ENCODE results near the gene FIP1L1. TPM values are rescaled to one million over a fixed set of nuclear protein-coding genes. Genes with fewer than 3 reads are reported as not detected.

The FIP1L1 gene
- total and polyA plus RNA-seq, 2 donors (not counting 3 experiments of a cell fraction or from before 2014, with no cell fraction given) = 18.9 to 51.9 TPM

GRCh38 chr4:53450773-53451172 lies 73.3 kb downstream of the FIP1L1 start:
- Histone ChIP-seq H3K9me3 (replicated peaks; ENCODE audit: control insufficient read depth, insufficient read depth, low read length) (no peaks in the 10 kb centered on the region), H3K9ac (replicated peaks; ENCODE audit: extremely low read depth, insufficient read depth, low read length) (no peak overlapping the region), H3K4me1 (ENCODE audit: control insufficient read depth, extremely low read depth, insufficient read depth, low read length) (no peaks in the 10 kb centered on the region), H3K4me2 (ENCODE audit: insufficient read depth, low read length) (no peak overlapping the region), H2AFZ (ENCODE audit: low read depth, low read length) (no peak overlapping the region), H3K36me3 (ENCODE audit: control insufficient read depth in 2 of 2, extremely low read depth in 1 of 2, insufficient read depth in 2 of 2, low read length in 2 of 2) (peaks cover 3 to 4% of the 10 kb centered on the region in 2 experiments), H3K79me2 (ENCODE audit: control insufficient read depth, insufficient read depth, low read length) (no peaks in the 10 kb centered on the region), H3K9me1 (replicated peaks; ENCODE audit: control insufficient read depth, extremely low read depth, insufficient read depth, low read length) (no peaks in the 10 kb centered on the region), H4K20me1 (replicated peaks; ENCODE audit: control insufficient read depth, extremely low read depth, insufficient read depth, low read length) (peaks cover 2% of the 10 kb centered on the region), H3K27ac (ENCODE audit: insufficient read depth, low read depth, low read length) (no peak overlapping the region), H3K27me3 (ENCODE audit: control insufficient read depth in 2 of 2, insufficient read depth in 2 of 2, low read length in 2 of 2) (no peaks in the 10 kb centered on the region), H3K4me3 (replicated peaks in 1 of 3; ENCODE audit: insufficient read depth in 1 of 3, low read depth in 1 of 3, low read length in 3 of 3) (no peak overlapping the region)
- CTCF ChIA-PET = interaction anchor here (0.9 to 2.0 kb wide), 3 partner anchors 10 to 783 kb away, joined by 3 to 10 read pairs (median 8); no protein-coding TSS in a partner anchor
- dilution Hi-C loops (cut with MboI; ENCODE audit: extremely low pct_ligation_motif_present, low sequenced_read_pairs) = no loop called here
- TF ChIP-seq EZH2 (IDR thresholded peaks at IDR 0.05; ENCODE audit: borderline replicate concordance, low read depth, low read length, severe bottlenecking) = no peak
- no peak for TF ChIP-seq CTCF (IDR thresholded peaks at IDR 0.05; ENCODE audit: extremely low read depth in 1 of 2, insufficient read depth in 1 of 2, low read depth in 1 of 2, low read length in 2 of 2)
- no peak for TF ChIP-seq JUN (IDR thresholded peaks at IDR 0.05; ENCODE audit: borderline replicate concordance, insufficient read depth, insufficient read length, low read depth)
- no peak for TF ChIP-seq POLR2A (IDR thresholded peaks at IDR 0.05; ENCODE audit: low read depth, low read length)
- no TSS peak for BruUV-seq (replicated peaks)
- DNase-seq (ENCODE audit: low read depth, low spot score) (no peak), FAIRE-seq (no peak)
- intact Hi-C loops (cut with micrococcal nuclease) = loop anchor here (10.0 kb wide), 1 partner anchor 436 kb away; no protein-coding TSS in a partner anchor
- POLR2A ChIA-PET = interaction anchor here (0.6 to 0.7 kb wide), 2 partner anchors 362 to 371 kb away, joined by 3 to 6 read pairs; no protein-coding TSS in a partner anchor

- Histone ChIP-seq H3K4me2 (ENCODE audit: insufficient read depth, low read length) (no peak overlapping the region), H3K9ac (replicated peaks; ENCODE audit: extremely low read depth, insufficient read depth, low read length) (no peak overlapping the region), H3K27me3 (ENCODE audit: control insufficient read depth in 2 of 2, insufficient read depth in 2 of 2, low read length in 2 of 2) (no peaks in the 10 kb centered on the region), H3K9me1 (replicated peaks; ENCODE audit: control insufficient read depth, extremely low read depth, insufficient read depth, low read length) (no peaks in the 10 kb centered on the region), H4K20me1 (replicated peaks; ENCODE audit: control insufficient read depth, extremely low read depth, insufficient read depth, low read length) (peaks cover 2% of the 10 kb centered on the region), H2AFZ (ENCODE audit: low read depth, low read length) (no peak overlapping the region), H3K4me1 (ENCODE audit: control insufficient read depth, extremely low read depth, insufficient read depth, low read length) (no peaks in the 10 kb centered on the region), H3K9me3 (replicated peaks; ENCODE audit: control insufficient read depth, insufficient read depth, low read length) (no peaks in the 10 kb centered on the region), H3K36me3 (ENCODE audit: control insufficient read depth in 2 of 2, extremely low read depth in 1 of 2, insufficient read depth in 2 of 2, low read length in 2 of 2) (peaks cover 3 to 4% of the 10 kb centered on the region in 2 experiments), H3K79me2 (ENCODE audit: control insufficient read depth, insufficient read depth, low read length) (no peaks in the 10 kb centered on the region), H3K4me3 (replicated peaks in 1 of 3; ENCODE audit: insufficient read depth in 1 of 3, low read depth in 1 of 3, low read length in 3 of 3) (no peak overlapping the region), H3K27ac (ENCODE audit: insufficient read depth, low read depth, low read length) (no peak overlapping the region)
- DNase-seq (ENCODE audit: low read depth, low spot score) = no peak
- TF ChIP-seq EZH2 (IDR thresholded peaks at IDR 0.05; ENCODE audit: borderline replicate concordance, low read depth, low read length, severe bottlenecking) = no peak
- TF ChIP-seq GATA2 (IDR thresholded peaks at IDR 0.05; ENCODE audit: insufficient read depth, insufficient read length, low read depth, low read length) = no peak
- no peak for TF ChIP-seq CTCF (IDR thresholded peaks at IDR 0.05; ENCODE audit: extremely low read depth in 1 of 2, insufficient read depth in 1 of 2, low read depth in 1 of 2, low read length in 2 of 2)
- no peak for TF ChIP-seq MYC (IDR thresholded peaks at IDR 0.05; ENCODE audit: low read depth, low read length)
- no peak for TF ChIP-seq JUN (IDR thresholded peaks at IDR 0.05; ENCODE audit: borderline replicate concordance, insufficient read depth, insufficient read length, low read depth)
- intact Hi-C loops (cut with micrococcal nuclease) (loop anchor here (10.0 kb wide), 1 partner anchor 439 kb away; no protein-coding TSS in a partner anchor), dilution Hi-C loops (cut with MboI; ENCODE audit: extremely low pct_ligation_motif_present, low sequenced_read_pairs) (no loop called here)
- CTCF ChIA-PET = no interaction called here
- no peak for FAIRE-seq
- BruUV-seq (replicated peaks) = no TSS peak
- POLR2A ChIA-PET = no interaction called here
Measured at GRCh38 chr4:53453385-53453784, 75.9 kb downstream of the FIP1L1 start.

Data from endothelial cell of umbilical vein (primary cell).